ENCODE results near the gene LRRN4CL. TPM values are rescaled to one million over a fixed set of nuclear protein-coding genes. Genes with fewer than 3 reads are reported as not detected.
A peak's percentile ranks its signal among the peaks of the same experiment; 100 is the strongest.

LRRN4CL gene
- total RNA-seq, 4 donors from 2014 or later: 36.2 to 50.6 (median 41.4) TPM

- Histone ChIP-seq H3K27me3 (no peaks in the 10 kb centered on the region), H3K9me3 (no peaks in the 10 kb centered on the region), H3K36me3 (no peaks in the 10 kb centered on the region), H3K27ac (peak overlapping the region; percentile 88 to 89), H3K4me1 (peaks cover 9 to 12% of the 10 kb centered on the region in 2 donors), H3K4me3 (peak overlapping the region; percentile 75 to 92)
- DNase-seq: no peak
- TF ChIP-seq CTCF (IDR thresholded peaks at IDR 0.05) (no peak), POLR2A (IDR thresholded peaks at IDR 0.05) (no peak)
- intact Hi-C loops (cut with DNase I; ENCODE audit: low total_unique reads): no loop called here
These were observed 22.9 kb downstream of the LRRN4CL start for GRCh38 chr11:62666259-62666926.

GRCh38 chr11:62665599-62666258 is 23.6 kb downstream of the LRRN4CL start:
- intact Hi-C loops (cut with DNase I; ENCODE audit: low total_unique reads): no loop called here
- TF ChIP-seq CTCF (IDR thresholded peaks at IDR 0.05) (no peak), POLR2A (IDR thresholded peaks at IDR 0.05) (no peak)
- Histone ChIP-seq H3K4me1 (peaks cover 9 to 12% of the 10 kb centered on the region in 2 donors), H3K9me3 (no peaks in the 10 kb centered on the region), H3K27ac (peak overlapping the region; percentile 88 to 89), H3K36me3 (no peaks in the 10 kb centered on the region), H3K27me3 (no peaks in the 10 kb centered on the region), H3K4me3 (peak overlapping the region; percentile 75 to 92)
- DNase-seq: peak; percentile 52 to 59

- peak within 1 kb of the TSS; percentile 88 to 89 for H3K27ac ChIP-seq
- DNase-seq: peak; percentile 95 to 97
- intact Hi-C loops (cut with DNase I; ENCODE audit: low total_unique reads): no loop called here
- H3K9me3 ChIP-seq: no peaks in the 10 kb centered on the region
- peaks cover 9 to 12% of the 10 kb centered on the region in 2 donors for H3K4me1 ChIP-seq
- TF ChIP-seq POLR2A (IDR thresholded peaks at IDR 0.05) (peak; percentile 95 to 96), CTCF (IDR thresholded peaks at IDR 0.05) (peak in 1 of 4 experiments; percentile 16)
- peak within 1 kb of the TSS; percentile 75 to 92 for H3K4me3 ChIP-seq
- no peaks in the 10 kb centered on the region for H3K36me3 ChIP-seq
- H3K27me3 ChIP-seq: no peaks in the 10 kb centered on the region
These were observed 24.2 kb downstream of the LRRN4CL start, which contains the start of the genes C11orf98 and CSKMT for GRCh38 chr11:62665075-62665598. TSS of gene C11orf98 (minus strand) at chr11:62665210. CDS start at chr11:62665169, 41 bp downstream. TSS of gene CSKMT (plus strand) at chr11:62665312. CDS start at chr11:62665880, 568 bp downstream.

- no peaks in the 10 kb centered on the region for H3K27me3 ChIP-seq
- peak overlapping the region; percentile 75 to 92 for H3K4me3 ChIP-seq
- intact Hi-C loops (cut with DNase I; ENCODE audit: low total_unique reads): no loop called here
- H3K36me3 ChIP-seq: no peaks in the 10 kb centered on the region
- H3K9me3 ChIP-seq: no peaks in the 10 kb centered on the region
- peak overlapping the region; percentile 88 to 89 for H3K27ac ChIP-seq
- peak in 1 of 2 donors; percentile 38 for DNase-seq
- peaks cover 9 to 12% of the 10 kb centered on the region in 2 donors for H3K4me1 ChIP-seq
- no peak for TF ChIP-seq CTCF (IDR thresholded peaks at IDR 0.05)
- TF ChIP-seq POLR2A (IDR thresholded peaks at IDR 0.05): no peak
These were observed 24.8 kb downstream of the LRRN4CL start for GRCh38 chr11:62664405-62665074.

Data from uterus (tissue), 4 donors.